Osteocyte (in vitro differentiated cells): ENCODE measurements around the gene SPDYE18. TPM values are rescaled to one million over a fixed set of nuclear protein-coding genes. Genes with fewer than 3 reads are reported as not detected.
A peak's percentile ranks its signal among the peaks of the same experiment; 100 is the strongest.
"Not testable (repeated sequence)": the region's sequence is repeated elsewhere in the genome, so short reads cannot be mapped to it uniquely, and the experiment has no call there.

ENCODE experiments used
- DNase-seq: peaks from one replicate; pipeline ENCODE4 v3.0.0; 2021; ENCODE audit warnings: mixed read lengths; ENCODE audit not compliant: unreplicated experiment; ENCODE audit errors: extremely low spot score
- H3K27ac Mint-ChIP-seq: one replicate; pipeline ENCODE4 v1.8.0; 2021; ENCODE audit warnings: mild to moderate bottlenecking, mixed read lengths; ENCODE audit not compliant: unreplicated experiment
- H3K27me3 Mint-ChIP-seq: one replicate; pipeline ENCODE4 v1.8.0; 2021; ENCODE audit warnings: mixed read lengths; ENCODE audit not compliant: unreplicated experiment
- H3K36me3 Mint-ChIP-seq: one replicate; pipeline ENCODE4 v1.8.0; 2021; ENCODE audit warnings: mixed read lengths; ENCODE audit not compliant: unreplicated experiment
- H3K4me1 Mint-ChIP-seq: one replicate; pipeline ENCODE4 v1.8.0; 2021; ENCODE audit warnings: mixed read lengths; ENCODE audit not compliant: unreplicated experiment
- H3K4me3 Mint-ChIP-seq: one replicate; pipeline ENCODE4 v1.8.0; 2021; ENCODE audit warnings: mild to moderate bottlenecking, moderate library complexity, mixed read lengths; ENCODE audit not compliant: unreplicated experiment
- H3K9me3 Mint-ChIP-seq: one replicate; pipeline ENCODE4 v1.8.0; 2021; ENCODE audit warnings: mixed read lengths; ENCODE audit not compliant: unreplicated experiment
- total RNA-seq: library from RNA; stranded (reverse); gene quantifications from 2 replicates; pipeline ENCODE4 v1.2.1, GENCODE V29; 2021

The SPDYE18 gene
- total RNA-seq, 1 donor from 2014 or later, result 0.99 TPM

DNA sequence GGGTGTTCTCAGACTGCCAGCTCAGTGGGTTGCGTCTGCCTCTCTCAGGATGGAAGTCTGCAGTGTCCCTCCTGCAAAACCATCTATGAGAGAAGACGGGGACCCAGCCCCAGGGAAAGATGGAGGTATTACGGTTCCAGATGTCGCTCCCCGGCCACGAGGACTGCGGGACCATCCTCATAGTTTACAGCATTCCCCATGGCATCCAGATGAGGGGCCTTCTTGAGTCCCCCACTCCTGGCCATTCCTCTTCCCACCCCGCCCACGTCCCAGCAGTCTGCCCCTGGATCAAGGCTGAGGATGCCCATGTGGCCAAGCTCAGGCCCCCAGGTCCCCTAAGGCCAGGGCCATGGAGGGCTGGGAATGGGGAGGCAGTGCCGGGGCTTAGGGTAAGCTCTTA is 59.1 kb downstream of the SPDYE18 start:
- not testable (repeated sequence) for H3K9me3 Mint-ChIP-seq, H3K27ac Mint-ChIP-seq, H3K27me3 Mint-ChIP-seq, H3K4me3 Mint-ChIP-seq, H3K36me3 Mint-ChIP-seq, H3K4me1 Mint-ChIP-seq
- DNase-seq, result peak; percentile 59

DNA sequence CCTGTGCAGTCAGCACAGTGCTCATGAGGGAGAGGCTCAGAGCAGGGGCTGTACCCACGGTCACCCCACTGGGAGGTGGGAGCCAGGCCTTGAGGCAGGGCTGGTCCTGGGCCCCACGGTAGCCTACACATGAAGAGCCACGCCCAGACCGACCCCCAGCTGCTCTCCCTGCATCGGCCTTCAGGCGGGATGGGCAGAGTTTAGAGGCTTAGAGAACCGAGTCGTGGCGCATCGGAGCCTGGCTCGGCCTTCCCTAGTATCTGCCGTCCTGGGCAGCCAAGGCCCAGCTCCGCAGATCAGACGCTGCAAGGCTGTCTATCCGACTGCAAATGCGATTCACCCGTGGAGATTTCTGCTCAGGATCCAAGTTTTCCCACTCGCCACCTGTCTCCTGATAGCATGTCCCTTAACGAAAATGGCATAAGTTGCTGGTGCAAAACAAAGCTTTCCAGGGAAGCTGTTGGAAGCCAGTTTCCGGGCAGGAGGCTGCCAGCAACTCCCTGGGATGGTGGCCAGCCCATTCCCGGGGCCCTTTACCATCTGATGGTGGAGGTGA is 59.6 kb downstream of the SPDYE18 start:
- not testable (repeated sequence) for H3K4me3 Mint-ChIP-seq, H3K9me3 Mint-ChIP-seq, H3K27ac Mint-ChIP-seq, H3K27me3 Mint-ChIP-seq, H3K4me1 Mint-ChIP-seq, H3K36me3 Mint-ChIP-seq
- DNase-seq, result peak; percentile 67

DNA sequence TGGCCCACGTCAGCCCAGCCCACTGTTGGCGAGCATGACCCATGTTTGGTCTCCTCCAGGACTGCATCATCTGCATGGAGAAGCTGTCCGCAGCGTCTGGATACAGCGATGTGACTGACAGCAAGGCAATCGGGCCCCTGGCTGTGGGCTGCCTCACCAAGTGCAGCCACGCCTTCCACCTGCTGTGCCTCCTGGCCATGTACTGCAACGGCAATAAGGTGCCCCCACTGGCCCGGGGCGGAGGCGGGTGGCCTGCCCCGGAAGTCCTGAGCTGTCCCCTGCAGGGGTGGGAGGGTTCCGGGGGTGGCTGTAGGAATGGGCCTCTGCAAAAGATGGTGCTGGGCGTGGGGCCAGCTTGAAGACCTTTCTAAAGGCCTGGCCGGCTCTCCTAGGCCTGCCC is 60.3 kb downstream of the SPDYE18 start:
- not testable (repeated sequence) for H3K4me3 Mint-ChIP-seq, H3K27ac Mint-ChIP-seq, H3K9me3 Mint-ChIP-seq, H3K4me1 Mint-ChIP-seq, H3K27me3 Mint-ChIP-seq, H3K36me3 Mint-ChIP-seq
- peak; percentile 82 for DNase-seq

Other genes starting within 250 kb of the SPDYE18 start
- not detected in 2 replicates for gene SPDYE17, start 30.2 kb downstream of the SPDYE18 start, total RNA-seq
- 3.3 and 5.1 TPM in 2 replicates for gene CCDC146, start 60.1 kb upstream of the SPDYE18 start, total RNA-seq
- gene FGL2, start 137.3 kb upstream of the SPDYE18 start, total RNA-seq, result 0.08 and 0.16 TPM in 2 replicates